GM21786 (cell line): ENCODE results near the gene GRIK4.
"Not testable (repeated sequence)": the region's sequence is repeated elsewhere in the genome, so short reads cannot be mapped to it uniquely, and the experiment has no call there.

Experiments used
- ATAC-seq: cut with Tn5 transposase; IDR thresholded peaks from one replicate; pipeline ENCODE4 v1.9.1; 2021; ENCODE audit not compliant: unreplicated experiment

The GRIK4 gene

GRCh38 chr11:121012091-121012490 lies 500.5 kb downstream of the GRIK4 start:
- no peak for ATAC-seq

- ATAC-seq: no peak
These were observed 507.2 kb downstream of the GRIK4 start for GRCh38 chr11:121018746-121019145.

- ATAC-seq: not testable (repeated sequence)
These were observed 510.2 kb downstream of the GRIK4 start for GRCh38 chr11:121021718-121022117.

GRCh38 chr11:121023848-121024751 lies 512.6 kb downstream of the GRIK4 start, which contains the start of gene TBCEL:
Gene TBCEL, plus strand, starts transcription at chr11:121024102. Its CDS starts 21,589 bp downstream, at chr11:121045691.
- ATAC-seq: peak; percentile 97

GRCh38 chr11:121024989-121025388 lies 513.4 kb downstream of the GRIK4 start:
- ATAC-seq: no peak

GRCh38 chr11:121029153-121029552 lies 517.6 kb downstream of the GRIK4 start:
- no peak for ATAC-seq

GRCh38 chr11:121029813-121030445 lies 518.4 kb downstream of the GRIK4 start:
- ATAC-seq: no peak

GRCh38 chr11:121031167-121031566 lies 519.6 kb downstream of the GRIK4 start:
- no peak for ATAC-seq

- not testable (repeated sequence) for ATAC-seq
These were observed 520.1 kb downstream of the GRIK4 start for GRCh38 chr11:121031648-121032047.

GRCh38 chr11:121032546-121032945 lies 521.0 kb downstream of the GRIK4 start:
- no peak for ATAC-seq

GRCh38 chr11:121033635-121034034 lies 522.1 kb downstream of the GRIK4 start:
- no peak for ATAC-seq

- ATAC-seq: no peak
These were observed 523.7 kb downstream of the GRIK4 start for GRCh38 chr11:121035169-121035755.

GRCh38 chr11:121035780-121036179 lies 524.2 kb downstream of the GRIK4 start:
- no peak for ATAC-seq

- no peak for ATAC-seq
These were observed 525.5 kb downstream of the GRIK4 start for GRCh38 chr11:121037016-121037415.
